Stimulated activated CD4-positive, alpha-beta T cell treated with anti-CD3 and anti-CD28 coated beads, Interleukin-4, amount 100 ng/mL, for 1 hour (primary cell): ENCODE measurements around the gene CACNA2D3.
"Not testable (repeated sequence)": the region's sequence is repeated elsewhere in the genome, so short reads cannot be mapped to it uniquely, and the experiment has no call there.

Source experiments
- DNase-seq: peaks from one replicate; pipeline ENCODE4 v3.0.0-alpha.2; 2020

Gene CACNA2D3

GRCh38 chr3:54390582-54390981, 268.2 kb downstream of the CACNA2D3 start:
- DNase-seq: no peak

GRCh38 chr3:54393150-54393549, 270.8 kb downstream of the CACNA2D3 start:
- no peak for DNase-seq

GRCh38 chr3:54408328-54408727, 286.0 kb downstream of the CACNA2D3 start:
- DNase-seq: no peak

GRCh38 chr3:54421943-54422342, 299.6 kb downstream of the CACNA2D3 start:
- no peak for DNase-seq

- DNase-seq: no peak
Measured at GRCh38 chr3:54424292-54424691, 301.9 kb downstream of the CACNA2D3 start.

- DNase-seq: no peak
Measured at GRCh38 chr3:54426381-54426780, 304.0 kb downstream of the CACNA2D3 start.

- no peak for DNase-seq
Measured at GRCh38 chr3:54427501-54427900, 305.1 kb downstream of the CACNA2D3 start.

- DNase-seq: peak; percentile 2
Measured at GRCh38 chr3:54427941-54428871, 305.9 kb downstream of the CACNA2D3 start.

- DNase-seq: no peak
Measured at GRCh38 chr3:54432975-54433374, 310.6 kb downstream of the CACNA2D3 start.

GRCh38 chr3:54433846-54434245, 311.5 kb downstream of the CACNA2D3 start:
- no peak for DNase-seq

- no peak for DNase-seq
Measured at GRCh38 chr3:54434756-54435155, 312.4 kb downstream of the CACNA2D3 start.

GRCh38 chr3:54437271-54437670, 314.9 kb downstream of the CACNA2D3 start:
- no peak for DNase-seq

- no peak for DNase-seq
Measured at GRCh38 chr3:54443561-54444161, 321.3 kb downstream of the CACNA2D3 start.

- DNase-seq: no peak
Measured at GRCh38 chr3:54445630-54446029, 323.3 kb downstream of the CACNA2D3 start.

GRCh38 chr3:54447427-54447826, 325.1 kb downstream of the CACNA2D3 start:
- DNase-seq: no peak

GRCh38 chr3:54454806-54455205, 332.5 kb downstream of the CACNA2D3 start:
- DNase-seq: no peak

GRCh38 chr3:54458357-54458756, 336.0 kb downstream of the CACNA2D3 start:
- DNase-seq: no peak

GRCh38 chr3:54464554-54464953, 342.2 kb downstream of the CACNA2D3 start:
- DNase-seq: not testable (repeated sequence)

- DNase-seq: no peak
Measured at GRCh38 chr3:54476891-54477290, 354.5 kb downstream of the CACNA2D3 start.

GRCh38 chr3:54481606-54482365, 359.4 kb downstream of the CACNA2D3 start:
- no peak for DNase-seq

- DNase-seq: no peak
Measured at GRCh38 chr3:54484334-54484733, 362.0 kb downstream of the CACNA2D3 start.

GRCh38 chr3:54486317-54486716, 364.0 kb downstream of the CACNA2D3 start:
- no peak for DNase-seq

GRCh38 chr3:54488297-54488696, 365.9 kb downstream of the CACNA2D3 start:
- no peak for DNase-seq

- DNase-seq: no peak
Measured at GRCh38 chr3:54494209-54494608, 371.9 kb downstream of the CACNA2D3 start.
